ENCODE data around the gene LY6G5B. TPM values are rescaled to one million over a fixed set of nuclear protein-coding genes. Genes with fewer than 3 reads are reported as not detected.

LY6G5B gene
- total RNA-seq, 1 donor from 2014 or later: 33.1 TPM

GRCh38 chr6:31630177-31630934 is 39.4 kb upstream of the LY6G5B start:
- TF ChIP-seq CTCF (IDR thresholded peaks at IDR 0.05): no peak
- peaks cover 96% of the 10 kb centered on the region for H3K36me3 Mint-ChIP-seq (ENCODE audit: low read depth)
- H3K27me3 Mint-ChIP-seq: no peaks in the 10 kb centered on the region
- ATAC-seq (ENCODE audit: low read depth) (no peak), DNase-seq (no peak)
- intact Hi-C loops (cut with micrococcal nuclease): no loop called here
- no peaks in the 10 kb centered on the region for H3K9me3 Mint-ChIP-seq
- no peak overlapping the region for H3K27ac Mint-ChIP-seq
- H3K4me1 Mint-ChIP-seq: no peaks in the 10 kb centered on the region
- ChIA-PET CTCF (no interaction called here), POLR2A (no interaction called here)
- no peak overlapping the region for H3K4me3 Mint-ChIP-seq

- intact Hi-C loops (cut with micrococcal nuclease): no loop called here
Observed at GRCh38 chr6:31631209-31631608, 38.6 kb upstream of the LY6G5B start.

GRCh38 chr6:31631681-31632278 is 38.0 kb upstream of the LY6G5B start:
- Mint-ChIP-seq H3K27me3 (no peaks in the 10 kb centered on the region), H3K27ac (no peak overlapping the region), H3K36me3 (ENCODE audit: low read depth) (peaks cover 96% of the 10 kb centered on the region), H3K9me3 (no peaks in the 10 kb centered on the region), H3K4me1 (no peaks in the 10 kb centered on the region), H3K4me3 (no peak overlapping the region)
- ATAC-seq (ENCODE audit: low read depth) (no peak), DNase-seq (no peak)
- no peak for TF ChIP-seq CTCF (IDR thresholded peaks at IDR 0.05)
- intact Hi-C loops (cut with micrococcal nuclease): no loop called here
- ChIA-PET POLR2A (interaction anchor here (1.0 kb wide), 1 partner anchor 10 kb away, joined by 3 read pairs; no protein-coding TSS in a partner anchor), CTCF (no interaction called here)

More at GRCh38 chr6:31631209-31631608, 38.6 kb upstream of the LY6G5B start:
- Mint-ChIP-seq H3K27me3 (no peaks in the 10 kb centered on the region), H3K4me3 (no peak overlapping the region), H3K9me3 (no peaks in the 10 kb centered on the region), H3K4me1 (no peaks in the 10 kb centered on the region), H3K27ac (no peak overlapping the region), H3K36me3 (ENCODE audit: low read depth) (peaks cover 96% of the 10 kb centered on the region)
- POLR2A ChIA-PET: interaction anchor here (1.0 kb wide), 1 partner anchor 9 kb away, joined by 3 read pairs; no protein-coding TSS in a partner anchor
- ATAC-seq (ENCODE audit: low read depth): no peak
- DNase-seq: no peak
- no peak for TF ChIP-seq CTCF (IDR thresholded peaks at IDR 0.05)
- CTCF ChIA-PET: no interaction called here

GRCh38 chr6:31632279-31632946 is 37.4 kb upstream of the LY6G5B start:
- no peak for TF ChIP-seq CTCF (IDR thresholded peaks at IDR 0.05)
- Mint-ChIP-seq H3K4me3 (no peak overlapping the region), H3K27me3 (no peaks in the 10 kb centered on the region), H3K4me1 (no peaks in the 10 kb centered on the region), H3K36me3 (ENCODE audit: low read depth) (peaks cover 98% of the 10 kb centered on the region), H3K27ac (no peak overlapping the region), H3K9me3 (no peaks in the 10 kb centered on the region)
- DNase-seq (no peak), ATAC-seq (ENCODE audit: low read depth) (no peak)
- CTCF ChIA-PET: no interaction called here
- POLR2A ChIA-PET: interaction anchor here (1.4 kb wide), 1 partner anchor 20 kb away, joined by 3 read pairs; the partner anchor contains the start of gene BAG6
- intact Hi-C loops (cut with micrococcal nuclease): no loop called here

- DNase-seq: no peak
- intact Hi-C loops (cut with micrococcal nuclease): no loop called here
- Mint-ChIP-seq H3K9me3 (no peaks in the 10 kb centered on the region), H3K4me1 (no peaks in the 10 kb centered on the region), H3K4me3 (no peak overlapping the region), H3K27ac (no peak overlapping the region), H3K27me3 (no peaks in the 10 kb centered on the region), H3K36me3 (ENCODE audit: low read depth) (peaks cover 95% of the 10 kb centered on the region)
- no peak for ATAC-seq (ENCODE audit: low read depth)
- ChIA-PET POLR2A (interaction anchor here (1.4 kb wide), 1 partner anchor 19 kb away, joined by 3 read pairs; the partner anchor contains the start of gene BAG6), CTCF (no interaction called here)
- TF ChIP-seq CTCF (IDR thresholded peaks at IDR 0.05): no peak
Observed at GRCh38 chr6:31633447-31633846, 36.3 kb upstream of the LY6G5B start.

All from activated B cell treated with CpG ODN at 0.5 μM for 24 hours (primary cell).